Panc1 (cell line): Measurements from ENCODE around the gene DLGAP3. TPM values are rescaled to one million over a fixed set of nuclear protein-coding genes. Genes with fewer than 3 reads are reported as not detected.

Experiments used
- ATAC-seq: fragments of 200-7000 bp; cut with Tn5 transposase; 2 replicates; pipeline ENCODE4 v1.9.1; 2020; ENCODE audit warnings: mild to moderate bottlenecking, moderate library complexity
- BruUV-seq: library from RNA; stranded (reverse); fragments of 400-500 nt; replicated peaks from 2 replicates; lab custom pipeline; 2021; lab: Mats Ljungman, UMichigan
- CTCF ChIA-PET: fragments of 300-600 bp; sonication (Branson Sonifier 250); formaldehyde crosslinking; loops from one replicate; lab custom pipeline; 2022; ENCODE audit warnings: antibody characterized with exemption; lab: Charles Lee
- POLR2A ChIA-PET: fragments of 300-600 bp; sonication (Branson Sonifier 250); formaldehyde crosslinking; loops from one replicate; lab custom pipeline; 2022; ENCODE audit warnings: antibody characterized with exemption; lab: Charles Lee
- DNase-seq: peaks from one replicate; pipeline ENCODE4 v3.0.0-alpha.2; 2010; ENCODE audit warnings: low read depth, low spot score
- H3K27ac ChIP-seq: 2 replicates; pipeline ENCODE4 v1.5.1; 2011; ENCODE audit warnings: mild to moderate bottlenecking, low read length, inconsistent platforms
- H3K27me3 ChIP-seq: fragments of 200-500 bp; sonication (Bioruptor generic); 2 replicates; pipeline ENCODE4 v1.6.0; 2014; ENCODE audit warnings: low read length, inconsistent platforms; ENCODE audit not compliant: control insufficient read depth, insufficient read depth
- H3K36me3 ChIP-seq: fragments of 200-500 bp; sonication (Bioruptor generic); 2 replicates; pipeline ENCODE4 v1.5.1; 2014; ENCODE audit warnings: inconsistent platforms, mild to moderate bottlenecking, low read length, moderate library complexity; ENCODE audit not compliant: control insufficient read depth, insufficient read depth
- H3K4me1 ChIP-seq: 2 replicates; pipeline ENCODE4 v1.5.1; 2011; ENCODE audit warnings: inconsistent platforms, mild to moderate bottlenecking, low read length, moderate library complexity; ENCODE audit not compliant: control insufficient read depth, insufficient read depth
- H3K4me3 ChIP-seq, 2 experiments: 2 replicates each; pipeline ENCODE4 v1.5.1; 2011 to 2012; ENCODE audit warnings: low read depth in 2 of 2, low read length in 2 of 2, mild to moderate bottlenecking in 2 of 2, inconsistent platforms in 1 of 2, moderate library complexity in 1 of 2
- H3K9me3 ChIP-seq: fragments of 200-500 bp; sonication (Bioruptor generic); 2 replicates; pipeline ENCODE4 v1.5.1; 2014; ENCODE audit warnings: low read depth, mild to moderate bottlenecking, inconsistent platforms, low read length, moderate library complexity; ENCODE audit not compliant: control insufficient read depth, insufficient read depth
- POLR2AphosphoS5 ChIP-seq: IDR thresholded peaks from 2 replicates; pipeline ENCODE4 v1.6.1; 2012; ENCODE audit warnings: mild to moderate bottlenecking, low read depth, low read length, moderate library complexity
- SIN3A ChIP-seq: IDR thresholded peaks from 2 replicates; pipeline ENCODE4 v1.6.1; 2012; ENCODE audit warnings: low read depth, mild to moderate bottlenecking, low read length, moderate library complexity, borderline replicate concordance; ENCODE audit not compliant: insufficient read depth
- TCF7L2 ChIP-seq: IDR thresholded peaks from 2 replicates; pipeline ENCODE4 v1.6.1; 2011; ENCODE audit warnings: mild to moderate bottlenecking, low read depth, low read length, inconsistent platforms
- in situ Hi-C: cut with HindIII; loops from 2 replicates; pipeline ENCODE4 v1.10.0; 2016; ENCODE audit warnings: low sequenced_read_pairs, low pct_unique_long_range_greater_than_20kb
- intact Hi-C: fragments of 100-400 bp; cut with micrococcal nuclease; formaldehyde crosslinking; loops from one replicate; pipeline ENCODE4 v1.10.0; 2022; ENCODE audit not compliant: unreplicated experiment
- total RNA-seq: library from RNA; stranded (reverse); gene quantifications from one replicate; pipeline ENCODE4 v1.2.1, GENCODE V29; 2021; ENCODE audit not compliant: unreplicated experiment
- TF ChIP-seq, protein P1 (sequence below), 2 experiments: IDR thresholded peaks; 2 replicates each; pipeline ENCODE4 v1.6.1; 2011 to 2012; ENCODE audit warnings: low read depth in 2 of 2, control low read depth in 1 of 2, low read length in 1 of 2, mild to moderate bottlenecking in 1 of 2, moderate library complexity in 1 of 2; ENCODE audit not compliant: insufficient read depth in 1 of 2
- TF ChIP-seq, protein P2 (sequence below): fragments of 450-650 bp; IDR thresholded peaks from 2 replicates; pipeline ENCODE4 v1.5.1; 2017; ENCODE audit warnings: mild to moderate bottlenecking

DLGAP3 gene
- total RNA-seq, 1 experiment from 2014 or later: 0.87 TPM

DNA sequence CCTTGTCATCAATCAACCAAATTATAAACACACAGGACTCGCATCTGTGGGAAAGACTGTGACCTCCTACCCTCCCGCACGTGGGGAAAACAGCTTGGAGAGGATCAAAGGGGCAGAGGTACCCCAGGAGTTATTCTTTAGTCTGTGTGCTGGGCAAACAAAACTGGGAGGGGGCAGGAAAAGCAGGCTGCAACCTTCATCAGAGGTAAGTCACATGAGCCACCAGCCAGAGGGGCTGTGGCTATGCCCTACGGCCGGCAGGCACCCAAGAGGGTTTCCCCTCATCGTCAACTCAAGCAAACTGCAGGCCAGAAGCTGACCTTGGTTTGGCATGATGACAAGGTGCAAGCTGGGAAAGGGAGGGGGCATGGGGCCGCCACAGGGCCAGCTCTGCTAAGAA lies 82.4 kb downstream of the DLGAP3 start:
- no peaks in the 10 kb centered on the region for H3K9me3 ChIP-seq
- POLR2A ChIA-PET: no interaction called here
- H3K4me3 ChIP-seq: no peak overlapping the region
- H3K27ac ChIP-seq: no peak overlapping the region
- CTCF ChIA-PET: no interaction called here
- H3K27me3 ChIP-seq: no peaks in the 10 kb centered on the region
- no peak for DNase-seq
- intact Hi-C loops: no loop called here
- in situ Hi-C loops: no loop called here
- ATAC-seq: no peak
- H3K4me1 ChIP-seq: no peaks in the 10 kb centered on the region
- H3K36me3 ChIP-seq: no peaks in the 10 kb centered on the region
- BruUV-seq: no TSS peak
- TF ChIP-seq SIN3A (no peak), TCF7L2 (no peak), POLR2AphosphoS5 (no peak)
- TF ChIP-seq, protein P1, sequence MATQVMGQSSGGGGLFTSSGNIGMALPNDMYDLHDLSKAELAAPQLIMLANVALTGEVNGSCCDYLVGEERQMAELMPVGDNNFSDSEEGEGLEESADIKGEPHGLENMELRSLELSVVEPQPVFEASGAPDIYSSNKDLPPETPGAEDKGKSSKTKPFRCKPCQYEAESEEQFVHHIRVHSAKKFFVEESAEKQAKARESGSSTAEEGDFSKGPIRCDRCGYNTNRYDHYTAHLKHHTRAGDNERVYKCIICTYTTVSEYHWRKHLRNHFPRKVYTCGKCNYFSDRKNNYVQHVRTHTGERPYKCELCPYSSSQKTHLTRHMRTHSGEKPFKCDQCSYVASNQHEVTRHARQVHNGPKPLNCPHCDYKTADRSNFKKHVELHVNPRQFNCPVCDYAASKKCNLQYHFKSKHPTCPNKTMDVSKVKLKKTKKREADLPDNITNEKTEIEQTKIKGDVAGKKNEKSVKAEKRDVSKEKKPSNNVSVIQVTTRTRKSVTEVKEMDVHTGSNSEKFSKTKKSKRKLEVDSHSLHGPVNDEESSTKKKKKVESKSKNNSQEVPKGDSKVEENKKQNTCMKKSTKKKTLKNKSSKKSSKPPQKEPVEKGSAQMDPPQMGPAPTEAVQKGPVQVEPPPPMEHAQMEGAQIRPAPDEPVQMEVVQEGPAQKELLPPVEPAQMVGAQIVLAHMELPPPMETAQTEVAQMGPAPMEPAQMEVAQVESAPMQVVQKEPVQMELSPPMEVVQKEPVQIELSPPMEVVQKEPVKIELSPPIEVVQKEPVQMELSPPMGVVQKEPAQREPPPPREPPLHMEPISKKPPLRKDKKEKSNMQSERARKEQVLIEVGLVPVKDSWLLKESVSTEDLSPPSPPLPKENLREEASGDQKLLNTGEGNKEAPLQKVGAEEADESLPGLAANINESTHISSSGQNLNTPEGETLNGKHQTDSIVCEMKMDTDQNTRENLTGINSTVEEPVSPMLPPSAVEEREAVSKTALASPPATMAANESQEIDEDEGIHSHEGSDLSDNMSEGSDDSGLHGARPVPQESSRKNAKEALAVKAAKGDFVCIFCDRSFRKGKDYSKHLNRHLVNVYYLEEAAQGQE (IDR thresholded peaks at IDR 0.05; ENCODE audit: insufficient read depth in 1 of 2, low read depth in 2 of 2, low read length in 1 of 2): no peak
- TF ChIP-seq, protein P2, sequence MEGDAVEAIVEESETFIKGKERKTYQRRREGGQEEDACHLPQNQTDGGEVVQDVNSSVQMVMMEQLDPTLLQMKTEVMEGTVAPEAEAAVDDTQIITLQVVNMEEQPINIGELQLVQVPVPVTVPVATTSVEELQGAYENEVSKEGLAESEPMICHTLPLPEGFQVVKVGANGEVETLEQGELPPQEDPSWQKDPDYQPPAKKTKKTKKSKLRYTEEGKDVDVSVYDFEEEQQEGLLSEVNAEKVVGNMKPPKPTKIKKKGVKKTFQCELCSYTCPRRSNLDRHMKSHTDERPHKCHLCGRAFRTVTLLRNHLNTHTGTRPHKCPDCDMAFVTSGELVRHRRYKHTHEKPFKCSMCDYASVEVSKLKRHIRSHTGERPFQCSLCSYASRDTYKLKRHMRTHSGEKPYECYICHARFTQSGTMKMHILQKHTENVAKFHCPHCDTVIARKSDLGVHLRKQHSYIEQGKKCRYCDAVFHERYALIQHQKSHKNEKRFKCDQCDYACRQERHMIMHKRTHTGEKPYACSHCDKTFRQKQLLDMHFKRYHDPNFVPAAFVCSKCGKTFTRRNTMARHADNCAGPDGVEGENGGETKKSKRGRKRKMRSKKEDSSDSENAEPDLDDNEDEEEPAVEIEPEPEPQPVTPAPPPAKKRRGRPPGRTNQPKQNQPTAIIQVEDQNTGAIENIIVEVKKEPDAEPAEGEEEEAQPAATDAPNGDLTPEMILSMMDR: no peak

DNA sequence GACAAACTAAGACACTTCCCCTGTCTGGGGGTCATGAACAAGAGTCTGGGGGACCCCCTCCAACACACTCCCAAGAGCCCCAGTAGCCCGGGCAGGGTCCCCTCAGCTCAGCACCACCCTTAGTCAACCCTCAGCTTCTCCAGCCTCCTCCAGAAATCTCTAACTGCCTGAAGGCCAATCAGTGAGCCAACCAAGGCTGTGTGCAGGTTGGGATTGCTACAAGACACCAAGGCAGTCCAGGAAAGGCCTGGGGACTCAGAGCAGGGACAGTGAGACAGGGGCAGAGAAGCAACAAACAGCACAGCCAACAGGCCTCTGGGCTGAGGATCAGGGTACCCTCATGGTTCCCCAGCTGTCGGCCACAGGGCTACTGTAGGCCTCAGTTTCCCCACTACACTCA lies 83.2 kb downstream of the DLGAP3 start:
- BruUV-seq: no TSS peak
- CTCF ChIA-PET: interaction anchor here (0.5 kb wide), 1 partner anchor 12 kb away, joined by 3 read pairs; no protein-coding TSS in a partner anchor

More for the DNA sequence above, 83.2 kb downstream of the DLGAP3 start:
- H3K27ac ChIP-seq: no peak overlapping the region
- intact Hi-C loops (no loop called here), in situ Hi-C loops (no loop called here)
- POLR2A ChIA-PET: no interaction called here
- no peaks in the 10 kb centered on the region for H3K36me3 ChIP-seq
- no peaks in the 10 kb centered on the region for H3K27me3 ChIP-seq
- no peaks in the 10 kb centered on the region for H3K4me1 ChIP-seq
- no peaks in the 10 kb centered on the region for H3K9me3 ChIP-seq
- no peak overlapping the region for H3K4me3 ChIP-seq
- TF ChIP-seq, protein P1 (IDR thresholded peaks at IDR 0.05; ENCODE audit: insufficient read depth in 1 of 2, low read depth in 2 of 2, low read length in 1 of 2): no peak
- TF ChIP-seq SIN3A (no peak), TCF7L2 (no peak), POLR2AphosphoS5 (no peak)
- TF ChIP-seq, protein P2: no peak
- DNase-seq (no peak), ATAC-seq (no peak)
